ENCODE results near the gene COL23A1. TPM values are rescaled to one million over a fixed set of nuclear protein-coding genes. Genes with fewer than 3 reads are reported as not detected.

The COL23A1 gene
- total and polyA plus RNA-seq, 2 of the 13 experiments (the other 11 are each of a cell fraction or from before 2014, with no cell fraction given), result not detected

DNA sequence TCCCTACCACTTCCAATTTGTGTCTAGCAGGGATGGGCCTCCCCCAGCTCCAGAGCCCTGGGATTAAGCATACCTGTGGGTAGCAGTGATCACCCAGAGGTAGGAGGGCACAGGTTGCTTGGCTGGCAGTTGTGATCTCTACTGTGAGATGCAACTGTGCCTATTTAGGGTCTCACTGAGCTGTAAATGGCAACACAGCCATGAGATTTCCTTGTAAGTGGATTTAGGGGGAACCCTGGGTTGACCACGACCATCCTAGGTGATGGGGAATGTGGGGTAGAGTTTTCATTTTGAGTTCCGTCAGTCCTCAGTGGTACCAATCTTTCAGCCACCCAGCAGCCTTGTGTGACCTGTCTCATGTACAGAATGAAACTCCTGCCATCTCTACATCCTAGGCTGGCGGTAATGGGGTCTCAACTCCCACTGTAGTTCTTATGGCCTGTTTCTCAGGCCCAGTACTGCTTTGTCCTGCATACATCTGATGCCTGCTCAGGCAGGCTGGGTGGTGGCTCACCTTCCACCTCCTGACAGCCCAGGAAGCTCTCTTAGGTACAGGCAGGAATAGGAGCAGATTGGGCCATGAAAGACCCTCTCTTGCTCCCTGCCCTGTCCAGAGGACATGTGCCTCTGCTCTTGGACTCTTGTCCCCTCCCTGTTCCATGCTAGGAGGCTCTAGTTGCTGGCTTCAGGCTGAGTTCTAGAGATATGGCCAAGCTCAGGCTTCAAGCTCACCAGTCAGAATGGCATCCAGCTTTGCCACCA lies 377.8 kb downstream of the COL23A1 start:
- POLR2A ChIA-PET, result interaction anchor here (0.7 to 2.6 kb wide), 4 partner anchors 8 to 23 kb away, joined by 3 to 15 read pairs (median 4); partner anchors contain the start of genes HNRNPAB and PHYKPL
- DNase-seq (ENCODE audit: low spot score) (no peak), FAIRE-seq (no peak), ATAC-seq (peak; percentile 5)
- Histone ChIP-seq H3K9me3 (ENCODE audit: low read length) (no peaks in the 10 kb centered on the region), H3K4me3 (replicated peaks in 1 of 3; ENCODE audit: insufficient read depth in 1 of 3, low read depth in 2 of 3, low read length in 3 of 3) (no peak overlapping the region), H2AFZ (ENCODE audit: low read length) (no peak overlapping the region), H4K20me1 (ENCODE audit: insufficient read depth, low read length) (peaks cover 16% of the 10 kb centered on the region), H3K27ac (ENCODE audit: extremely low read length, insufficient read depth, low read length) (no peak overlapping the region), H3K4me1 (ENCODE audit: insufficient read depth, low read length) (peaks cover 28% of the 10 kb centered on the region), H3K4me2 (ENCODE audit: low read depth, low read length) (no peak overlapping the region), H3K27me3 (ENCODE audit: control insufficient read depth in 1 of 2, insufficient read depth in 2 of 2, low read length in 2 of 2) (no peaks in the 10 kb centered on the region), H3K79me2 (ENCODE audit: insufficient read depth, low read length) (peaks cover 5% of the 10 kb centered on the region), H3K36me3 (replicated peaks in 1 of 2; ENCODE audit: control insufficient read depth in 1 of 2, insufficient read depth in 2 of 2, low read length in 2 of 2) (peaks cover 18 to 94% of the 10 kb centered on the region in 2 experiments), H3K9ac (ENCODE audit: insufficient read depth, low read depth, low read length) (no peak overlapping the region)
- WGBS (ENCODE audit: low lambda C conversion rate), result 93% methylated on average over 2 of the region's 3 CpGs
- peak; percentile 33 for TF ChIP-seq POLR2AphosphoS2 (IDR thresholded peaks at IDR 0.05; ENCODE audit: low read depth, low read length)
- TF ChIP-seq FOXK2 (IDR thresholded peaks at IDR 0.05), result no peak
- TF ChIP-seq POLR2A (IDR thresholded peaks at IDR 0.05; ENCODE audit: insufficient read depth in 1 of 2, low read depth in 2 of 2, low read length in 2 of 2), result peak in 1 of 2 experiments; percentile 48; a peak in 2 of 4 replicates
- TF ChIP-seq, protein P1, sequence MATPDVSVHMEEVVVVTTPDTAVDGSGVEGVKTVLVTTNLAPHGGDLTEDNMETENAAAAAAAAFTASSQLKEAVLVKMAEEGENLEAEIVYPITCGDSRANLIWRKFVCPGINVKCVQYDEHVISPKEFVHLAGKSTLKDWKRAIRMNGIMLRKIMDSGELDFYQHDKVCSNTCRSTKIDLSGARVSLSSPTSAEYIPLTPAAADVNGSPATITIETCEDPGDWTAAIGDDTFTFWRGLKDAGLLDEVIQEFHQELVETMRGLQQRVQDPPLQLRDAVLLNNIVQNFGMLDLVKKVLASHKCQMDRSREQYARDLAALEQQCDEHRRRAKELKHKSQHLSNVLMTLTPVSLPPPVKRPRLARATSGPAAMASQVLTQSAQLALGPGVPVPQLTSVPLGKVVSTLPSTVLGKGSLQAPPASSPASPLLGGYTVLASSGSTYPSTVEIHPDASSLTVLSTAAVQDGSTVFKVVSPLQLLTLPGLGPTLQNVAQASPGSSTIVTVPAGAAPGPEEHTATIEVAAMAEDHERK (CRISPR knock-in tag; IDR thresholded peaks at IDR 0.05; ENCODE audit: low read depth), result no peak
- TF ChIP-seq, protein P2, sequence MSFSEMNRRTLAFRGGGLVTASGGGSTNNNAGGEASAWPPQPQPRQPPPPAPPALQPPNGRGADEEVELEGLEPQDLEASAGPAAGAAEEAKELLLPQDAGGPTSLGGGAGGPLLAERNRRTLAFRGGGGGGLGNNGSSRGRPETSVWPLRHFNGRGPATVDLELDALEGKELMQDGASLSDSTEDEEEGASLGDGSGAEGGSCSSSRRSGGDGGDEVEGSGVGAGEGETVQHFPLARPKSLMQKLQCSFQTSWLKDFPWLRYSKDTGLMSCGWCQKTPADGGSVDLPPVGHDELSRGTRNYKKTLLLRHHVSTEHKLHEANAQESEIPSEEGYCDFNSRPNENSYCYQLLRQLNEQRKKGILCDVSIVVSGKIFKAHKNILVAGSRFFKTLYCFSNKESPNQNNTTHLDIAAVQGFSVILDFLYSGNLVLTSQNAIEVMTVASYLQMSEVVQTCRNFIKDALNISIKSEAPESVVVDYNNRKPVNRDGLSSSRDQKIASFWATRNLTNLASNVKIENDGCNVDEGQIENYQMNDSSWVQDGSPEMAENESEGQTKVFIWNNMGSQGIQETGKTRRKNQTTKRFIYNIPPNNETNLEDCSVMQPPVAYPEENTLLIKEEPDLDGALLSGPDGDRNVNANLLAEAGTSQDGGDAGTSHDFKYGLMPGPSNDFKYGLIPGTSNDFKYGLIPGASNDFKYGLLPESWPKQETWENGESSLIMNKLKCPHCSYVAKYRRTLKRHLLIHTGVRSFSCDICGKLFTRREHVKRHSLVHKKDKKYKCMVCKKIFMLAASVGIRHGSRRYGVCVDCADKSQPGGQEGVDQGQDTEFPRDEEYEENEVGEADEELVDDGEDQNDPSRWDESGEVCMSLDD (CRISPR knock-in tag; IDR thresholded peaks at IDR 0.05; ENCODE audit: borderline replicate concordance), result no peak
- peak; percentile 30 for TF ChIP-seq POLR2G (IDR thresholded peaks at IDR 0.05; ENCODE audit: low read depth, low read length)
- TF ChIP-seq TGIF2 (CRISPR knock-in tag; IDR thresholded peaks at IDR 0.05), result no peak
- TF ChIP-seq, protein P3, sequence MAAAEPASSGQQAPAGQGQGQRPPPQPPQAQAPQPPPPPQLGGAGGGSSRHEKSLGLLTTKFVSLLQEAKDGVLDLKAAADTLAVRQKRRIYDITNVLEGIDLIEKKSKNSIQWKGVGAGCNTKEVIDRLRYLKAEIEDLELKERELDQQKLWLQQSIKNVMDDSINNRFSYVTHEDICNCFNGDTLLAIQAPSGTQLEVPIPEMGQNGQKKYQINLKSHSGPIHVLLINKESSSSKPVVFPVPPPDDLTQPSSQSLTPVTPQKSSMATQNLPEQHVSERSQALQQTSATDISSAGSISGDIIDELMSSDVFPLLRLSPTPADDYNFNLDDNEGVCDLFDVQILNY (CRISPR knock-in tag; conservative IDR thresholded peaks at IDR 0.05), result no peak
- TF ChIP-seq POLR2AphosphoS5 (IDR thresholded peaks at IDR 0.05; ENCODE audit: low read depth, low read length), result peak; percentile 18; the same call in 1 of the 2 replicates
- TF ChIP-seq NONO (IDR thresholded peaks at IDR 0.05), result no peak
- peak; percentile 28; the same call in 1 of the 2 replicates for TF ChIP-seq NONO (CRISPR knock-in tag; conservative IDR thresholded peaks at IDR 0.05)
- TF ChIP-seq RBFOX2 (IDR thresholded peaks at IDR 0.05; ENCODE audit: low read depth, low read length), result peak; percentile 3; the same call in 1 of the 2 replicates
- peak; percentile 7 for TF ChIP-seq RBM22 (optimal IDR thresholded peaks at IDR 0.05; ENCODE audit: low read length)
- TF ChIP-seq ZNF749 (CRISPR knock-in tag; IDR thresholded peaks at IDR 0.05; ENCODE audit: borderline replicate concordance), result no peak
- intact Hi-C loops (cut with micrococcal nuclease; ENCODE audit: unreplicated experiment) (no loop called here), in situ Hi-C loops (cut with HindIII; ENCODE audit: extremely low pct_ligation_motif_present, low pct_unique_long_range_greater_than_20kb) (no loop called here)
- BruUV-seq (replicated peaks), result no TSS peak
- CTCF ChIA-PET (ENCODE audit: low intra/inter-chr PET ratio, low total read pairs), result no interaction called here
